GM19438 (cell line): ENCODE measurements around the gene BCAS3.
"Not testable (repeated sequence)": the region's sequence is repeated elsewhere in the genome, so short reads cannot be mapped to it uniquely, and the experiment has no call there.

Experiments
- ATAC-seq: cut with Tn5 transposase; IDR thresholded peaks from one replicate; pipeline ENCODE4 v1.9.1; 2021; ENCODE audit warnings: low read depth; ENCODE audit not compliant: unreplicated experiment

The BCAS3 gene

DNA sequence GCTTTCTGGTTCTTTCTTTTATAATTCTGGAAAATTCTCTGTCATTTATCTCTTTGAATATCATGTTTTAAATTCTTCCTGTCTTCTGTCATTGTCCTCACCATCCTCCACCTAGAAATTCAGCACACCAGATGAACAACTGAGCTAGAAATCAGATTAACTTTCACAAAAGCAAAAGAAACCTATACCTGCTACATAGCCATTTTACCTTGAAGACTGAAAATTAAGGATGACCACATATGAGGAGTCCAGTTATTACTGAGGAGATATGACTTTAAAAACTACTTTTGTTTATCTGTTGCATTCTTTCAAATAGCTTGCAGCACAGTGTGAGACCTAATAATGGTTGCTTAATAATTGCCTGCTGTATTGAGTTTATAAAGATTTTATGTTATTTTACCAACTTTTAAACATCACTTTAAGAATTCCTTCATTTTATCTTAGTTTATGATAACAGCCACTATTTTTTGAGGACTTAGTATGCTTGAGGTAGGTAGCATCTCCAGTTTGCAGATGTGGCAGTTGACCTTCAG is 104.3 kb downstream of the BCAS3 start:
- ATAC-seq, result no peak

DNA sequence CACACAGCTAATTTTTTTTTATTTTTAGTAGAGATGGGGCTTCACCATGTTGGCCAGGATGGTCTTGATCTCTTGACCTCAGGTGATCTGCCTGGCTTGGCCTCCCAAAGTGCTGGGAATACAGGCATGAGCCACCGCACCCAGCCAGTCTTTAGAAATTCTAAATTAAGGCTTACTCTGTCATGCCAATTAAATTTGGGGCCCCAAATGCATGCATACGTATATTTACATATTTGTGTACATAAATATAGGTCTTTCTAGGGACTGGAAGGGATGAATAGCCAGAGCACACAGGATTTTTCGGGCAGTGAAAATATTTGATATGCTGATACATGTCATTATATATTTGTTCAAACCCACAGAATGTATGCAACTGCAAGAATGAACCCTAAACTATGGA is 105.1 kb downstream of the BCAS3 start:
- no peak for ATAC-seq

DNA sequence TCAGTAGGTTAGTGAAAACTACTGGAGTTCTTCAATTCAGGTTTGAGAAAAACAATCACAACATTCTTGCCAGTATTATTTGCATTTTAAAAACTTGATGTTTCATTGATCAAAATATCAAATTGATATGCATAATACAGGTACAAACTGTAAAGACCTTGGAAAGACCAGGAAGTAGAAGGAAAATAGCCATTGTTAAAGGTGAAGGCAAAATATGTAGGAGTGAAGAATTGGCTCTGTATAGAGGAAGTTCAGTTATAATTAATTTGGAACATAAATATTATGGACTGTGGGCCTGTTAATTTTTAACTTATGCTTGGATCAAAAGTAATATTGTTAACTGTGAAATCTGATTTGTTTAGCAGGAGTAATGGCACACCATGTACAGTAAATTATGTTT is 112.6 kb downstream of the BCAS3 start:
- ATAC-seq, result no peak

DNA sequence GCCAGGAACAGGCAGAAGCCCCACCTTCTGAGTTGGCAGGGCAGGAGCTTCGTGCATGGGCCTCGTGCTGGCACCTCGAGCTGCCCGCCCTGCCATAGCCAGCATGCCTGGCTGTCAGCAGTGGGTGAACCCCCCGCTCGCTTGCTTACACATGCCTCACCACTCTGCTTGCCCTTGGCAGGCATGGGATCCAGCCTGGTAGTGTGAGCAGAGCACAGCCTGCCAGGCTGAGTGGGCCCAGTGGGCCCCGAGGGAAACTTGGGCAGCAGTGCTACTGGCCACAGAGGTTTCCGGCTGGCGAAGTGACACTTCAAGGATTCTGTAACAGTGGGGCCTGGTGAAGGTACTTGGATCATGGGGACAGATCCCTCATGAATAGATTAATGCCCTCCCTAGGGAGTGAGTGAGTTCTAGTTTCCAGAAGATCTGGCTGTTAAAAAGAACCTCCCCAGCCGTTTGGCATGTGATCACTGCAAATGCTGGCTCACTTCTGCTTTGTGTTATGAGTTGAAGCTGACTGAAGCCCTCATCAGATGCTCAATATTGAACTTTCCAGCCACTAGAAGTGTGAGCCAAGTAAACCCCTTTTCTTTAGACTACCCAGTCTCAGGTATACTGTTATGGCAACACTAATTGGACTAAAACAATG is 114.7 kb downstream of the BCAS3 start:
- ATAC-seq, result no peak

DNA sequence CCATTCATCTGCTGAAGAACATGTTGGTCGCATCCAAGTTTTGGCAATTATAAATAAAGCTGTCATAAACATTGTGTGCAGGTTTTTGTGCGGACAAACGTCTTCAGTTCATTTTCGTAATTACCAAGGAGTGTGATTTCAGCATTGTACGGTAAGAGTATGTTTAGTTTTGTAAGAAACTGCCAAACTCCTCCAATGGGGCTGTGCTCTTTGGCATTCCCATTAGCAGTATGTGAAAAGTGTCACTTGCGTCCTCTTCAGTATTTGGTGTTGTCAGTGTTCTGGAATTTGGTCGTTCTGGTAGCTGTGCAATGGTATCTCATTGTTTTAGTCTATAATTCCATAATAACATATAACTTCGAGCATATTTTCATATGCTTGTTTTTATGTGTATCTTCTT is 120.9 kb downstream of the BCAS3 start:
- ATAC-seq, result no peak

DNA sequence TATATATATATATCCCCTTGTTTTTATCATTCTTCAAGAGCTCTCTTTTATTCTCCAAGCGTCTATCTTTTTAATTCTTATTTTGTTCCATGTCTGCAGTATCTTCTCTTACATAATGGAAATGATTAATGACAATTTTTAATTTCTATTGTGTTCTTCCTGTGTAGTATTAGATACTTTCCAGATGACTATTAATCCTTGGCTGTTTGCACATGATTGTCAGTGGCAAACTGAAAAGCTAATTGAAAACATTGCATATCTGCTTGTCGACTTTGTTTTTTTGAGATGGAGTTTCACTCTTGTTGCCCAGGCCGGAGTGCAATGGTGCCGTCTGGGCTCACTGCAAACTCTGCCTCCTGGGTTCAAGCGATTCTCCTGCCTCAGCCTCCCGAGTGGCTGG is 124.7 kb downstream of the BCAS3 start:
- no peak for ATAC-seq

DNA sequence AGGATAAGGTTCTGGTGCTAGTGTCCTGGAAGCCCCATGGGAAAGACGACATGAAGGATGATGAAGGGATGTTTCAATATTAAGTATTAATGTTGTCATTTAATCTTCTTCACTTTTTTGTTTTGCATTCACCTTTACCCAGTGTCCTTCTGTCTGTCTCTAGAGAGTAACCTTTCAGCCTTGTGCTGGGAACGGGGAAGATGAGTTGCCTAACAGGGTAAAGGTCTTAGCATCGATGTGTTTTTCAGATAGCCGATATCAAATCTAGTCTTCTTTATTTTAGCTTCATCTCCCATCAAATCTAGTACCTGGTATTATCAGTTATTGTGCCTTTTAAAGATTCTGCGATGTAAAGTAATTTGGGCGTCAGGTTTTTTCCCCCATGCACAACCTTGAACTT is 125.4 kb downstream of the BCAS3 start:
- ATAC-seq, result no peak

DNA sequence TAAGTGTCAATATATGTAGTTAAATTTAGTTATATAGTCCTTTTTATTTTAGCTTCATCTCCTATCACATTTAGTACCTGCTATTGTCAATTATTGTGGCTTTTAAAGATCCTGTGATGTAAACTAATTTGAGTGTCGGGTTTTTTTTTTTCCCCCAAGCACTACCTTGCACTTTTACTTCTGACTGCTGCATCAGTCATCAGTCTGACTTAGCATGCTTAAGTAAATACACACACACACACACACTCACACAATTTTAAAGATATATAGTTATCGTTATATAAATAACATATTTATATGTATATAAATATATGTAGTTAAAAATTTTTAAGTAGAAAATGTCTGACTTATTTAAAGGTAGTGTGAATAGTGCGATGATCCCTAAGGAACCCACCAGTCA is 127.2 kb downstream of the BCAS3 start:
- no peak for ATAC-seq

DNA sequence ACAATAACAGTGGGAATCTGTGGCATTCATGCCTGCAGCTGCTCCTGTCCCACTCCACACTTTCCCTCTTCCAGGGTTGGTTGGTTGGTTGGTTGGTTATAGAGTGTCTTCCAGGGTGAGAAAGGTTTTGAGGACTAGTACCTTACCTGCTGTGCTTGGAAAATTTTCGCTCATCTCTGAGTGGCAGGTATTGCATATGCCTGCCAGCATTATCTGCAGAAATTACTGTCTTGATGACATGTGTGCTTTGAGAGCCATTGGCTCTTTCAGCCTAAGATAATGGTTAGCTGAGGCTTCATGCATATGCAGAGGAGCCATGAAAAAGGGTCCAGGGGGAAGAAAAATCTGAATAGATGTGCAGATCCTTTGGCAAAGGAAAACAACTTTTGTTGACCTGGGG is 131.8 kb downstream of the BCAS3 start:
- no peak for ATAC-seq

DNA sequence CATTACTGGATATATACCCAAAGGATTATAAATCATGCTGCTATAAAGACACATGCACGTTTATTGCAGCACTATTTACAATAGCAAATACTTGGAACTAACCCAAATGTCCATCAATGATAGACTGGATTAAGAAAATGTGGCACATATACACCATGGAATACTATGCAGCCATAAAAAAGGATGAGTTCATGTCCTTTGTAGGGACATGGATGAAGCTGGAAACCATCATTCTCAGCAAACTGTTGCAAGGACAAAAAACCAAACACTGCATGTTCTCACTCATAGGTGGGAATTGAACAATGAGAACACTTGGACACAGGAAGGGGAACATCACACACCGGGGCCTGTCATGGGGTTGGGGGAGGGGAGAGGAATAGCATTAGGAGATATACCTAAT is 137.3 kb downstream of the BCAS3 start:
- not testable (repeated sequence) for ATAC-seq

DNA sequence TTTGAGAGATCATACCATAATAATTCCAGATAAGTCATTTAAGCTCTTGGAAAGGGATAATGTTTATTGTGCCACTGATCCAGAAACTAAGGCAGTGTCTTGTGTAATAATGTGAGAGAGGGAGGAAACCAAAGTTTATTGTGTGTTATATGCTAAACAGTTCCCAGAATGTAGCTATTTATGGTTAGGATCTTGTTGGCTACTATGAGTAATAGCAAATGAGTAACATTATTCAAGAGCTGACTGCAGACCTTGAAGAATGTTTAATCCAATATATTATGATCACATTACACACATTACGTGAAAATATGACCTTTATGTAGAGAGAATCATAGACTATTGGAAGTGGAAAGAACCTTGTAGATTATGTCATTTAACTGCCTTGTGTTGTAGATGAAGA is 139.5 kb downstream of the BCAS3 start:
- ATAC-seq, result no peak

DNA sequence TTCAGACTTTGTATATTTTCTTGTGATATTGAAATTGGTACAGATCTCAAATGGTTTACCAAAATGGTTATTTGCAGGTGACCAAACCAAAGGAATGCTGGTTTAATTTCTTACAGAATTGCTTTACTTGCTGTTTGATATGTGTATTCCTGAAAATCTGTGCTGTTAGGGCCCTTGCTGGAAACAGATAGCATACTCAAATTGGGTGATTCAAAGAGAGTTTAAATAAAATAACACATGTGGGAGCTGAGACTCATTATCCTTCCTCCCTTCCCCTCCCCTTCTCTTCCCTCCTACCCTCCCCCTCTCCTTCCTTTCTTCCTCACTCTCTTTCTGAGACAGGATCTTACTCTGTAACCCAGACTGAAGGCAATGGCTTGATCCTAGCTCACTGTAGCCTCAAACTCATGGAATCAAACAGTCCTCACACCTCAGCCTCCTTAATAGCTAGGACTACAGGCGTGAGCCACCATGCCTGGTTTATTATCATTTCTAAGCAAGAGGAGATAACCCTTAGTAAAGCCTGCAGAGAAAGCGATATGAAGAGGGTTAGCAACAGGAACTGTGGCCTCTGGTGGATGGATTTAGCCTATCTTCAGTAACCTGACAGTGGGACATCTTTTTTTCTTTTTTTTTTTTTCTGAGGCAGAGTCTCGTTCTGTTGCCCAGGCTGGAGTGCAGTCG is 141.9 kb downstream of the BCAS3 start:
- no peak for ATAC-seq

DNA sequence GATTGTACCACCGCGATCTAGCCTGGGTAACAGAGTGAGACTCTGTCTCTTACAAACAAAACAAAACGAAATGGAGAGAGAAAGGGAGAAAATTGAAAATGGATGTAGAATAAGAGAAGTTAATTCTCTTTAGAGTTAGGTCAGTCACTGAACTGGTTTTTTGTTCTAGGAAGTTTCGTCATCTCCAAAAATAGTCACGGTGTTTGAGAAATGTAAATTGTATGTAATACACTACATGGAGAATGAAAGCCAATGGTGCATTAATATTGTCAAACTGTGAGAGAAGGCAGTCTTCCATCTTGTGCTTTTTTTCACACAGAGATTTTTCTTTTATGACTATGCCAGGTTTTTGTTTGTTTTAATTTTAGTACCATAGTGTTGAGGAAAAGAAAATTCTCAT is 145.9 kb downstream of the BCAS3 start:
- ATAC-seq, result no peak

DNA sequence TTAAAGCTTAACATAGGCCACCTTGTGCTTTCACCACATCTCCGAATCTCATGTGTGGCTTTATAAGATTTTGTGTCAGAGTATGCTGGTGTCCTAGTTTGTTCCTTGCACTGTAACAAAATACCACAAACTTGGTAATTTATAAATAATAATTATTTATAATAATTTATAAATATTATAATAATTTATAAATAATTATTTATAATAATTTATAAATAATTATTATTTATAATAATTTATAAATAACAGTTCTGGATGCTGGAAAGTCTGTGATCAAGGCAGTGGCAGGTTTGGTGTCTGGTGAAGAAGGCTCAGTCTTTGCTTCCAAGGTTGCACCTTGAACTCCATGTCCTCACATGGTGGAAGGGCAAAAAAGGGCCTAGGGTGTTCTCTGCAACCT is 147.7 kb downstream of the BCAS3 start:
- no peak for ATAC-seq

DNA sequence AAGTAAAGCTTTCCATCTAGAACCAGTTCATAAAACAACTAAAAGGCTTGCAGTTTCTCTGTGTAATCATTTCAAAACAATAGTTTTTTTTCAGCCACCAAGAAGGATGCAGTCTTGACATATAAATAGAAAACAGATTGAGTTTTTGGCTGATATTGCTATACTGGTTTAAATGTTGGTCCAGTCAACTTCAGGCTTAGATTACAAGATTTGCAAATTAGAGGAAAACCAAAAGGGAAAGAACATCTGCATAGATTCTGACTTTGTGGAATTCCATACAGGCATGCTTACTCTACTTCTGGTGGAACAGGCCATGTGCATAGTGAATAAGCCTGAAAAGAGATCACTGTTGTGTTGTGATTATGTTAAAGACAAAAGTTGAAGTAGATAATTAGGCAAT is 150.3 kb downstream of the BCAS3 start:
- no peak for ATAC-seq

DNA sequence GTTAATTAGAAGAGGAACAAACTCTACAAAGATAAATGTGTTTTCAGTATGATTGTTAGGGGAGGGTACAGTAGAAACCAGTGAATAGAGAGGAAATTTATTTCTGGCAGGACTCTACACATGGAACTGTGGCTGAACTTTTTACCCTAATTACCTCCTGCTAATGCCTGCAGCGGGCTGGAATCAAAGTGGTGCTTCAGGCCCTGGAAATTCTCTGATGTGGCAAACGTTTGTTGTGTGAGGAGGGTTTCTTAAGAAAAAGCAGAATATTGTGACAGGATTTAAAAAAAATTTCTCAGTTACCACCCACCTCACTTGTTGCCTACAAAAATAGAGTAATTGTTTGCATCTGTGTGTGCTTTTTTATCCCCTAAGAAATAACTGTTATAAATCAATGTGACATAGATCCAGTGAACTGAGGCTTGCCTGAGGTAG is 154.5 kb downstream of the BCAS3 start:
- ATAC-seq, result no peak

DNA sequence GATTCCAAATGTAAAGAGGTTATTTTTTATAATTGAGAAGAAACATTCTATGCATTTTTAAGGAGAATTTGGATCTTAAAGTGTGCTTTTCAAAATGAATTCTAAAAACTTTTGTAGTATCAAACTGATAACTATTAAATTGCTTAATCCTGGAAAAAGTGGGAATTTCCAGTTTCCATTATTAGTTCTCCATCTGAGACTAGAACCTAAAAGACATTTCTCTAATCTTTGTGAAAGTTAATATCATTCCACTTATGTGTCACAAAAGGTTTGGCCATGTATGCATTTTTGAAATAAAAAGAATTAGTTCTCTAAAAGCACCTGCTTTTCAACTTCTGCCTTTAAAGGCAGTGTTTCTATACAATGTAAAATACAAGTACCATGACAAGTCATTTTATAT is 155.0 kb downstream of the BCAS3 start:
- no peak for ATAC-seq

DNA sequence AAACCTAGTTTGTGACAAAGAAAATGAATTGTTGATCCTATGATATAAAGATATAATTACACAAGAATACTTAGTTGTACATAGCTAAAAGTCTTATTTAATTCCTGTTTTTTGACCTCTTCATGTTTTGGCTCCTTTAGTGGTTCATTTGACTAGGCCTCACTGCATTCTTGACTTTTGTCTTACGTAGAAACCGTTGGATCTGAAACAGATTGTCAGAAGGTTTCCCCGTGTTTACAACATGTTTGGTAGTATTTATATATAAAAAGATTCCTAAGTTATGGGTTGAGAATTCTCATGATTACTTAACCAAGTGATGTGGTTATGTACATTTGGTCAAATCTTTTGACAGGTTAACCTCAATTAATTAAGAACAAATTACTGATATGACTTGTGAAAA is 162.8 kb downstream of the BCAS3 start:
- ATAC-seq, result no peak

DNA sequence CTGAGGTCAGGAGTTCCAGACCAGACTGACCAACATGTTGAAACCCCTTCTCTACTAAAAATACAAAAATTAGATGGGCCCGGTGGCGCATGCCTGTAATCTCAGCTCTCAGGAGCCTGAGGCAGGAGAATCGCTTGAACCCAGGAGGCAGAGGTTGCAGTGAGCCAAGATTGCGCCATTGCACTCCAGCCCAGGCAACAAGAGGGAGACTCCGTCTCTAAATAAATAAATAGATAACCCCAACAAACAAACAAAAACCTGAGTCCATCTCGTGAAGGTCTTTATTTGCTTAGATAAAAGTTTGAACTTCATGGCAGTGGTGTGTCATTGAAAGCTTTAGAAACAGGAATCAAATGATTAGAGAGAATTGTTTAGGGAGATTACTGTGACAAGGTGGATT is 167.4 kb downstream of the BCAS3 start:
- no peak for ATAC-seq

DNA sequence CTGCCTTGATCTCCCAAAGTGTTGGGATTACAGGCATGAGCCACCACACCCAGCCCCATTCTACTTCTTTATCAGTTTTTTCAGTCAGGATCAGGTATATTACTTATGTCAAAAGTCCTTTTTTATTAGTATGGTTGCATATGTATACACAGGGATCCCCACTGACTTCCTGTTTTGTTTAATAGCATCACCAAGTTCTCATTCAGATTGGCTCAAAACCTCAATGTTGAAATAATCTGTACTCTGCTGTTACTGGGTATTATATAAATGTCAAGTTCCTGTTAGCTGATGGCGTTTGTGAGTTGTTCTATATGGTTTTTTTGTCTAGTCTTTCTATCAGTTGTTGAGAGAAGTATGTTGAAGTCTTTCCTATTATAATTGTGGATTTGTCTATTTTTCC is 168.5 kb downstream of the BCAS3 start:
- ATAC-seq, result no peak

DNA sequence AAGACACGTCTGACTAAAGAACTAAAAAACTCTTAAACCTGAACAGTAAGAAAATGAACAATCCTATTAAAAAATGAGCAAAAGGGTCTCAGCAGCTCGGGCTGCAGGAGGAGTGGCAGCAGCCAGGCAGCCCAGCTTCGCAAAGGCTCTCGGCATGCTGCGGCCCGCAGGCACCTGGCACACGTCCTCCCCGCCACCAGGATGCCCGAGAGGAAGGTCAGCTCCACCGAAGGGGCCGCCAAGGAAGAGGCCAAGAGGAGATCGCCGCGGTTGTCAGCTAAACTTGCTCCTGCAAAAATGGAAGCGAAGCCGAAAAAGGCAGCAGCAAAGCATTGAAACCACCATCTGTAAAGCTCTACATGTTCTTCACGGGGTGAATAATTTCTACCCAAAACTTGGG is 173.5 kb downstream of the BCAS3 start:
- ATAC-seq, result no peak

DNA sequence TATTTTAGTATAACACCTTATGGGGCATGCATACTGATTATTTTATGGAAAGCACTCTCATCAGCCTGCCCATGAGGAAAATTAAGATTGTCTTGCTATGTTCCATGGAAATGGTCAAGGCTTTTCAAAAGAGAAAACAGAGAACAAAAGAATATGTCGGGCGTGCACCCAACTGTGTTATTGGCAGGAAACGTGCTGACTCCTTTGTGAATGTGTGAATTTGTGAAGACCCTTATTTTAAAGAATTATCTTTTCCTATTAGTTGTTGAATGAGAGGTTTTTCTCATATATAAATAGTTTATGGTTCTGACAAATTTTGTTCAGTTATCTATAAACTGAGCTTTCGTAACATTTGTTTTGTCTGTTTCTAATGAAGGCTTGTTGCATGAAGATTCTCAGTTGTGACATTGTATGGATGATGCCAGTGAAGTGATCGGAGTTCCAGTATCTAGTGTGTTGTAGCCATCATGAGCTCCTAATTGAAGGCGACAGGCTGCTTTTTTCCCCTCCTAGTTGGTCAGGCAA is 180.0 kb downstream of the BCAS3 start:
- ATAC-seq, result no peak
